Lower leg skin (tissue), 4 donors: ENCODE results near the gene GIGYF1. TPM values are rescaled to one million over a fixed set of nuclear protein-coding genes. Genes with fewer than 3 reads are reported as not detected.

Experiments
- DNase-seq, 2 donors: peaks; one replicate each; pipeline ENCODE4 v3.0.0-alpha.2; 2019; ENCODE audit warnings: low spot score in 2 of 2
- H3K4me3 ChIP-seq: fragments of 200-600 bp; sonication (generic); 2 replicates; pipeline ENCODE4 v1.5.1; 2017; ENCODE audit warnings: mild to moderate bottlenecking, low read depth; ENCODE audit not compliant: poor library complexity, severe bottlenecking
- CTCF ChIP-seq, 3 donors: fragments of 450-650 bp; IDR thresholded peaks; one replicate each; pipeline ENCODE4 v1.5.1; 2016; ENCODE audit warnings: antibody characterized with exemption in 3 of 3, mild to moderate bottlenecking in 3 of 3, moderate library complexity in 2 of 3
- POLR2A ChIP-seq, 2 donors: fragments of 450-650 bp; IDR thresholded peaks; one replicate each; pipeline ENCODE4 v1.6.1; 2016 to 2017; ENCODE audit warnings: antibody characterized with exemption in 2 of 2, mild to moderate bottlenecking in 1 of 2, moderate library complexity in 1 of 2
- WGBS, 2 donors: methylation state at CpG; one replicate each; pipeline ENCODE4 v1.1.5; 2018; 5-methylcytosine and 5-hydroxymethylcytosine counted together
- intact Hi-C: fragments of 100-400 bp; cut with DNase I; formaldehyde crosslinking; loops from one replicate; pipeline ENCODE4 v1.15.0; 2023; ENCODE audit warnings: low total_unique reads
- total RNA-seq, 4 donors: library from RNA; depleted of rRNA; stranded (reverse); fragments of >200 nt; gene quantifications; one replicate each; pipeline ENCODE4 v1.1.0, GENCODE V29; 2016

GIGYF1 gene
- total RNA-seq, 4 donors from 2014 or later = 34.9 to 56.6 (median 40.0) TPM

GRCh38 chr7:100639995-100640516, 54.0 kb downstream of the GIGYF1 start:
- DNase-seq = no peak
- TF ChIP-seq CTCF (IDR thresholded peaks at IDR 0.05) (no peak), POLR2A (IDR thresholded peaks at IDR 0.05) (no peak)
- intact Hi-C loops = no loop called here
- no peak overlapping the region for H3K4me3 ChIP-seq
- 85 to 90% methylated on average over 17 of the region's 17 CpGs for WGBS, 2 donors

GRCh38 chr7:100632951-100633717, 60.9 kb downstream of the GIGYF1 start:
- DNase-seq = no peak
- peak overlapping the region; percentile 19 for H3K4me3 ChIP-seq
- TF ChIP-seq POLR2A (IDR thresholded peaks at IDR 0.05) (no peak), CTCF (IDR thresholded peaks at IDR 0.05) (no peak)
- intact Hi-C loops = no loop called here
- 2 to 5% methylated on average over 27 to 41 of the region's 72 CpGs for WGBS, 2 donors

GRCh38 chr7:100630066-100630465, 64.0 kb downstream of the GIGYF1 start:
- intact Hi-C loops = no loop called here
- DNase-seq = no peak
- no peak overlapping the region for H3K4me3 ChIP-seq
- no peak for TF ChIP-seq CTCF (IDR thresholded peaks at IDR 0.05)
- no peak for TF ChIP-seq POLR2A (IDR thresholded peaks at IDR 0.05)
- WGBS, 2 donors = 96 to 98% methylated on average over 4 of the region's 4 CpGs

Other genes starting within 250 kb of the GIGYF1 start
- 1 to 10 TPM in 1 of 4 donors, under 1 TPM in 1, not detected in 2; 0.26 to 1.5 TPM for gene SPACDR, start 230.0 kb downstream of the GIGYF1 start, total RNA-seq
- 10 to 100 TPM; 57.3 to 97.7 (median 68.0) TPM for gene TSC22D4, start 215.0 kb downstream of the GIGYF1 start, total RNA-seq
- 1 to 10 TPM in 3 of 4 donors, under 1 TPM in 1; 0.39 to 2.1 (median 1.5) TPM for gene NYAP1, start 210.3 kb downstream of the GIGYF1 start, total RNA-seq
- gene AGFG2, start 155.0 kb downstream of the GIGYF1 start, total RNA-seq = 10 to 100 TPM; 47.1 to 62.7 (median 58.6) TPM
- 1 to 10 TPM in 2 of 4 donors, not detected in 2; 1.3 to 1.7 TPM for gene SAP25, start 120.3 kb downstream of the GIGYF1 start, total RNA-seq
- gene LRCH4, start 108.1 kb downstream of the GIGYF1 start, total RNA-seq = 10 to 100 TPM; 42.0 to 82.2 (median 63.7) TPM
- gene FBXO24, start 107.9 kb downstream of the GIGYF1 start, total RNA-seq = 1 to 10 TPM in 2 of 4 donors, under 1 TPM in 2; 0.15 to 4.3 (median 0.99) TPM
- 10 to 100 TPM in 1 of 4 donors, 1 to 10 TPM in 3; 4.9 to 47.6 (median 7.3) TPM for gene PCOLCE, start 91.9 kb downstream of the GIGYF1 start, total RNA-seq
- gene MOSPD3, start 81.7 kb downstream of the GIGYF1 start, total RNA-seq = 10 to 100 TPM; 22.3 to 33.5 (median 26.9) TPM
- gene TFR2, start 52.7 kb downstream of the GIGYF1 start, total RNA-seq = 1 to 10 TPM; 1.3 to 3.4 (median 1.6) TPM
- not detected for gene ACTL6B, start 37.8 kb downstream of the GIGYF1 start, total RNA-seq
- 100 to 1,000 TPM; 309 to 439 (median 353) TPM for gene GNB2, start 20.5 kb downstream of the GIGYF1 start, total RNA-seq
- 10 to 100 TPM; 51.3 to 72.7 (median 70.3) TPM for gene POP7, start 11.9 kb upstream of the GIGYF1 start, total RNA-seq
- gene EPO, start 26.2 kb upstream of the GIGYF1 start, total RNA-seq = under 1 TPM in 2 of 4 donors, not detected in 2; 0.17 to 0.25 TPM
- under 1 TPM; 0.04 to 0.16 (median 0.06) TPM for gene ZAN, start 39.3 kb upstream of the GIGYF1 start, total RNA-seq
- 10 to 100 TPM; 51.1 to 72.2 (median 60.9) TPM for gene EPHB4, start 133.3 kb upstream of the GIGYF1 start, total RNA-seq
- gene SLC12A9, start 158.5 kb upstream of the GIGYF1 start, total RNA-seq = 10 to 100 TPM; 14.0 to 32.9 (median 21.8) TPM
- gene TRIP6, start 173.1 kb upstream of the GIGYF1 start, total RNA-seq = 10 to 100 TPM; 71.8 to 88.7 (median 81.0) TPM
- gene SRRT, start 180.9 kb upstream of the GIGYF1 start, total RNA-seq = 100 to 1,000 TPM in 2 of 4 donors, 10 to 100 TPM in 2; 73.3 to 129 (median 107) TPM
- 1 to 10 TPM; 3.9 to 6.1 (median 5.2) TPM for gene UFSP1, start 195.5 kb upstream of the GIGYF1 start, total RNA-seq
- 1 to 10 TPM in 2 of 4 donors, under 1 TPM in 1, not detected in 1; 0.88 to 2.7 (median 1.1) TPM for gene ACHE, start 201.6 kb upstream of the GIGYF1 start, total RNA-seq